Measurements from ENCODE around the gene ACTG1. TPM values are rescaled to one million over a fixed set of nuclear protein-coding genes. Genes with fewer than 3 reads are reported as not detected.

The ACTG1 gene
- total RNA-seq, 1 experiment from 2014 or later, result 4,160 TPM

GRCh38 chr17:81524039-81524864, 11.7 kb upstream of the ACTG1 start:
- Histone ChIP-seq H3K14ac (ENCODE audit: insufficient read depth, low read length) (no peak overlapping the region), H3K27ac (ENCODE audit: insufficient read length, low read depth, low read length) (no peak overlapping the region), H3K23me2 (ENCODE audit: insufficient read length, low read depth, low read length, poor library complexity, severe bottlenecking) (peaks cover 4% of the 10 kb centered on the region), H3K4me2 (ENCODE audit: insufficient read depth, insufficient read length, low read length) (no peak overlapping the region), H3K23ac (ENCODE audit: insufficient read length, low read depth, low read length) (no peak overlapping the region), H4K5ac (ENCODE audit: insufficient read length, low read depth, low read length) (no peak overlapping the region), H3T11ph (ENCODE audit: low read length) (no peak overlapping the region), H3K56ac (ENCODE audit: insufficient read length, low read depth, low read length) (no peak overlapping the region), H3K9ac (ENCODE audit: extremely low read depth, insufficient read length, low read length) (no peak overlapping the region), H4K91ac (ENCODE audit: insufficient read length, low read depth, low read length) (no peak overlapping the region), H3K18ac (ENCODE audit: insufficient read length, low read depth, low read length) (no peak overlapping the region), H2AK5ac (ENCODE audit: insufficient read length, low read length) (no peak overlapping the region), H3K4me1 (ENCODE audit: insufficient read depth, low read length) (no peaks in the 10 kb centered on the region), H2BK120ac (ENCODE audit: low read depth, low read length, poor library complexity, severe bottlenecking) (no peak overlapping the region), H2BK12ac (ENCODE audit: insufficient read length, low read depth, low read length) (no peak overlapping the region), H3K27me3 (ENCODE audit: insufficient read depth, low read length) (no peaks in the 10 kb centered on the region; the same call in 1 of the 2 replicates), H4K20me1 (ENCODE audit: control insufficient read depth, insufficient read depth, insufficient read length) (no peaks in the 10 kb centered on the region), H3K79me1 (ENCODE audit: insufficient read depth, low read depth, low read length, poor library complexity, severe bottlenecking) (no peaks in the 10 kb centered on the region), H2BK20ac (ENCODE audit: low read depth, low read length, poor library complexity, severe bottlenecking) (no peak overlapping the region), H3K4ac (ENCODE audit: low read depth, low read length) (no peak overlapping the region), H3K79me2 (ENCODE audit: insufficient read depth, low read length) (no peaks in the 10 kb centered on the region), H2BK5ac (ENCODE audit: insufficient read length, low read length) (no peak overlapping the region), H2AFZ (ENCODE audit: low read length) (no peak overlapping the region), H4K8ac (replicated peaks; ENCODE audit: insufficient read length, low read depth, low read length) (no peak overlapping the region), H3K9me3 (ENCODE audit: control insufficient read depth, low read depth, low read length) (no peaks in the 10 kb centered on the region), H2BK15ac (ENCODE audit: low read depth, low read length) (no peak overlapping the region)
- no peaks in the 10 kb centered on the region for H3K36me3 Mint-ChIP-seq (ENCODE audit: insufficient read depth in 1 of 3, low read depth in 3 of 3)
- H3K27me3 Mint-ChIP-seq (ENCODE audit: low read depth), result peaks cover 58% of the 10 kb centered on the region
- H3K4me3 Mint-ChIP-seq, result no peak overlapping the region
- TF ChIP-seq CTCF (conservative IDR thresholded peaks at IDR 0.05), result no peak
- H3K27ac Mint-ChIP-seq, result no peak overlapping the region
- WGBS (ENCODE audit: extremely low coverage, insufficient read length, low lambda C conversion rate), result no CpG with 5 or more reads among the region's 18 CpGs
- peaks cover 5 to 13% of the 10 kb centered on the region in 2 experiments for H3K4me1 Mint-ChIP-seq
- H3K9me3 Mint-ChIP-seq, result no peaks in the 10 kb centered on the region
- no peak for DNase-seq

All from H9 (cell line).